ENCODE data around the gene JARID2. TPM values are rescaled to one million over a fixed set of nuclear protein-coding genes. Genes with fewer than 3 reads are reported as not detected.

Gene JARID2
- total and polyA plus RNA-seq, 2 of the 4 experiments (the other 2 are of a cell fraction): 9.6 to 12.9 TPM

GRCh38 chr6:15560713-15561112 lies 314.8 kb downstream of the JARID2 start:
- H3K9ac ChIP-seq (ENCODE audit: low read depth, low read length): no peak overlapping the region
- H2AK5ac ChIP-seq (ENCODE audit: low read depth, low read length): no peak overlapping the region
- H2BK120ac ChIP-seq (ENCODE audit: low read depth, low read length): no peak overlapping the region
- H4K91ac ChIP-seq (ENCODE audit: insufficient read depth, low read depth, low read length): no peak overlapping the region
- no peak overlapping the region for H2BK15ac ChIP-seq (ENCODE audit: low read depth, low read length)
- dilution Hi-C loops (cut with HindIII; ENCODE audit: low sequenced_read_pairs, unreplicated experiment): no loop called here
- H3K27me3 ChIP-seq (ENCODE audit: control insufficient read depth, insufficient read depth, low read length): no peaks in the 10 kb centered on the region
- H3K27ac ChIP-seq (ENCODE audit: insufficient read depth, low read length): no peak overlapping the region
- H3K4me3 ChIP-seq (ENCODE audit: insufficient read depth, low read depth, low read length): no peak overlapping the region
- no peaks in the 10 kb centered on the region for H3K9me3 ChIP-seq (ENCODE audit: control insufficient read depth, insufficient read depth, low read length)
- H4K5ac ChIP-seq (ENCODE audit: low read depth, low read length): no peak overlapping the region
- CTCF ChIA-PET: no interaction called here
- H3K4me1 ChIP-seq (ENCODE audit: control insufficient read depth, insufficient read depth, low read length): peaks cover 2% of the 10 kb centered on the region
- H4K20me1 ChIP-seq (ENCODE audit: insufficient read depth, low read length): no peaks in the 10 kb centered on the region
- TF ChIP-seq MAFK (IDR thresholded peaks at IDR 0.05; ENCODE audit: low read depth, low read length) (peak; percentile 39), CEBPB (IDR thresholded peaks at IDR 0.05; ENCODE audit: low read depth, low read length) (no peak)
- no peak overlapping the region for H4K8ac ChIP-seq (ENCODE audit: low read depth in 2 of 2, low read length in 2 of 2)
- H3K79me1 ChIP-seq (ENCODE audit: low read depth in 1 of 2, low read length in 2 of 2): peaks cover 0 to 3% of the 10 kb centered on the region in 2 experiments; a peak in 1 of 4 replicates
- no CpG with 5 or more reads among the region's 1 CpG for WGBS, 2 experiments (ENCODE audit: extremely low coverage in 2 of 2, insufficient read length in 1 of 2)
- no peak overlapping the region for H2BK20ac ChIP-seq (ENCODE audit: low read depth, low read length)
- no peak overlapping the region for H3K56ac ChIP-seq (ENCODE audit: extremely low read depth, insufficient read depth, low read length)
- no peak overlapping the region for H3K23ac ChIP-seq (ENCODE audit: low read depth, low read length)
- H3K9me1 ChIP-seq (ENCODE audit: insufficient read depth, low read length): no peaks in the 10 kb centered on the region
- intact Hi-C loops (cut with micrococcal nuclease): loop anchor here (2.0 kb wide), 1 partner anchor 14 kb away; no protein-coding TSS in a partner anchor
- in situ Hi-C loops (cut with MboI; ENCODE audit: low sequenced_read_pairs): no loop called here
- H3K14ac ChIP-seq (replicated peaks; ENCODE audit: low read depth, low read length): no peak overlapping the region
- no peak overlapping the region for H3K4ac ChIP-seq (ENCODE audit: low read depth, low read length)
- H3K4me2 ChIP-seq (ENCODE audit: low read depth, low read length): no peak overlapping the region
- BruUV-seq (replicated peaks): no TSS peak
- POLR2A ChIA-PET (ENCODE audit: unreplicated experiment): no interaction called here
- ATAC-seq (ENCODE audit: low read depth) (no peak), DNase-seq (no peak)
- H2AFZ ChIP-seq (replicated peaks; ENCODE audit: low read length, poor library complexity): no peak overlapping the region
- H3K36me3 ChIP-seq (ENCODE audit: control insufficient read depth, insufficient read depth, low read length): no peaks in the 10 kb centered on the region
- H2AK9ac ChIP-seq (replicated peaks; ENCODE audit: low read depth, low read length, poor library complexity): no peak overlapping the region
- H2BK5ac ChIP-seq (ENCODE audit: low read depth, low read length, poor library complexity, severe bottlenecking): no peak overlapping the region
- no peak overlapping the region for H3K18ac ChIP-seq (ENCODE audit: low read depth, low read length)
